T-helper 9 cell (primary cell): ENCODE results near the gene RNASEH2C.
"Not testable (repeated sequence)": the region's sequence is repeated elsewhere in the genome, so short reads cannot be mapped to it uniquely, and the experiment has no call there.

Source experiments
- DNase-seq: peaks from one replicate; pipeline ENCODE4 v3.0.0-alpha.2; 2020
- total RNA-seq, 2 donors: gene quantifications; one replicate each; lab custom pipeline; 2026; lab: John Stamatoyannopoulos, UW

The RNASEH2C gene
- 33.3 to 52.0 reads per million in 2 donors for total RNA-seq

GRCh38 chr11:65720211-65720934, at the start of gene RNASEH2C:
Gene RNASEH2C, minus strand, starts transcription at chr11:65720798. Its CDS starts 40 bp downstream, at chr11:65720758.
- peak; percentile 62 for DNase-seq

- DNase-seq = not testable (repeated sequence)
Measured at GRCh38 chr11:65767806-65768205, 47.2 kb upstream of the RNASEH2C start.

- no peak for DNase-seq
Measured at GRCh38 chr11:65767406-65767805, 46.8 kb upstream of the RNASEH2C start.

GRCh38 chr11:65766535-65766934, 45.9 kb upstream of the RNASEH2C start:
- no peak for DNase-seq

GRCh38 chr11:65764434-65764833, 43.8 kb upstream of the RNASEH2C start:
- no peak for DNase-seq

GRCh38 chr11:65762816-65763215, 42.2 kb upstream of the RNASEH2C start:
- DNase-seq = not testable (repeated sequence)

- not testable (repeated sequence) for DNase-seq
Measured at GRCh38 chr11:65762169-65762568, 41.6 kb upstream of the RNASEH2C start.

GRCh38 chr11:65745049-65745448, 24.5 kb upstream of the RNASEH2C start:
- DNase-seq = no peak

GRCh38 chr11:65744699-65745042, 24.1 kb upstream of the RNASEH2C start:
- DNase-seq = no peak

GRCh38 chr11:65744026-65744698, 23.6 kb upstream of the RNASEH2C start:
- no peak for DNase-seq

- no peak for DNase-seq
Measured at GRCh38 chr11:65743681-65744025, 23.1 kb upstream of the RNASEH2C start.

- no peak for DNase-seq
Measured at GRCh38 chr11:65742353-65742752, 21.8 kb upstream of the RNASEH2C start.

- no peak for DNase-seq
Measured at GRCh38 chr11:65741185-65741584, 20.6 kb upstream of the RNASEH2C start.

GRCh38 chr11:65739022-65739421, 18.4 kb upstream of the RNASEH2C start:
- no peak for DNase-seq

GRCh38 chr11:65736810-65737209, 16.2 kb upstream of the RNASEH2C start:
- DNase-seq = no peak

- not testable (repeated sequence) for DNase-seq
Measured at GRCh38 chr11:65735111-65735510, 14.5 kb upstream of the RNASEH2C start.

- no peak for DNase-seq
Measured at GRCh38 chr11:65730461-65730860, 9.9 kb upstream of the RNASEH2C start.

- no peak for DNase-seq
Measured at GRCh38 chr11:65727865-65728264, 7.3 kb upstream of the RNASEH2C start.

GRCh38 chr11:65726660-65727059, 6.1 kb upstream of the RNASEH2C start:
- DNase-seq = no peak

GRCh38 chr11:65722261-65722660, 1.7 kb upstream of the RNASEH2C start:
- DNase-seq = no peak

GRCh38 chr11:65719871-65720210, 757 bp downstream of the RNASEH2C start:
- no peak for DNase-seq

- no peak for DNase-seq
Measured at GRCh38 chr11:65718964-65719492, 1.6 kb downstream of the RNASEH2C start.

- DNase-seq = no peak
Measured at GRCh38 chr11:65718531-65718930, 2.1 kb downstream of the RNASEH2C start.

- DNase-seq = no peak
Measured at GRCh38 chr11:65717906-65718305, 2.7 kb downstream of the RNASEH2C start.
